ENCODE data around the gene BGLAP.
"Not testable (repeated sequence)": the region's sequence is repeated elsewhere in the genome, so short reads cannot be mapped to it uniquely, and the experiment has no call there.

BGLAP gene

DNA sequence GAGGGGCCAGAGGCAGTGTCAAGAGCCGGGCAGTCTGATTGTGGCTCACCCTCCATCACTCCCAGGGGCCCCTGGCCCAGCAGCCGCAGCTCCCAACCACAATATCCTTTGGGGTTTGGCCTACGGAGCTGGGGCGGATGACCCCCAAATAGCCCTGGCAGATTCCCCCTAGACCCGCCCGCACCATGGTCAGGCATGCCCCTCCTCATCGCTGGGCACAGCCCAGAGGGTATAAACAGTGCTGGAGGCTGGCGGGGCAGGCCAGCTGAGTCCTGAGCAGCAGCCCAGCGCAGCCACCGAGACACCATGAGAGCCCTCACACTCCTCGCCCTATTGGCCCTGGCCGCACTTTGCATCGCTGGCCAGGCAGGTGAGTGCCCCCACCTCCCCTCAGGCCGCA, at the start of gene BGLAP:
Gene BGLAP (plus strand): TSS at position 259 of the 400 bp plus-strand sequence. CDS start 48 bp downstream, at position 307.
- no peak for DNase-seq (ENCODE audit: low spot score)

GRCh38 chr1:156193208-156193487, 48.8 kb upstream of the BGLAP start:
- no peak for DNase-seq (ENCODE audit: low spot score)

DNA sequence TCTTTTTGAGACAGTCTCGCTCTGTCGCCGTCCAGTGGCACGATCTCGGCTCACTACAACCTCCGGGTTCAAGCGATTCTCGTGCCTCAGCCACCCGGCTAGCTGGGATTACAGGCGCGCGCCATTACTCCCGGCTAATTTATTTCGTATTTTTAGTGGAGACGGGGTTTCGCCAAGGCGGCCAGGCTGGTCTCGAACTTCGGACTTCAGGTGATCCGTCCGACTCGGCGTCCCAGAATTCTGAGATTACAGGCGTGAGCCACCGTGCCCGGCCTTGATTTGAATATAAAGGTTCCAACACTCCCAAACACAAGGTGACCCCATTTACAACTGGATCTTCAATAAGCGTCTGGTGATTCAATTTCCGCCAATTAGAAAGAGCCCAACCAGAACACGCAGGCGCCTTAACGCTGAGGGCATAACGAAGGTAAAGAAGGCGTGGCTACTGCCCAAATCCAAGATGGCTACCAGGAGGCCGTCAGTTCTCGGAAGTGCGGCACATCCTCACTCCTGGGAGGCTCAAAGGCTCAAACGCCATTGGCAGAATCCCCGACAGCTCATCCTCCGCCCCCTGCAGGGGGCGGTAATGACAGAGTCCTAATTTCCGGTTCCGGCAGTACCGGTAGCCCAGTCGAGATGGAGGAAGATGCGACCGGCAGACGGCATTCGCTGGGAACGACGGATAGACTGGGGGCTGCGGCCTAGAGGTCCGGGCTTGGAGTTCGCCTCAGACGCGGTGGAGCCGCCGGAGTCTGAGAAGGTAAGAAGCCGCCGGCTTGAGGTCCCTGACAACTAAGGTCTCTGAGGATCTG, 48.3 kb upstream of the BGLAP start, which contains the start of gene SLC25A44:
Gene SLC25A44 (plus strand): TSS at position 617 of the 812 bp plus-strand sequence. CDS start 5,744 bp downstream, outside the sequence.
- DNase-seq (ENCODE audit: low spot score) = peak; percentile 95

GRCh38 chr1:156194300-156194652, 47.7 kb upstream of the BGLAP start:
- no peak for DNase-seq (ENCODE audit: low spot score)

DNA sequence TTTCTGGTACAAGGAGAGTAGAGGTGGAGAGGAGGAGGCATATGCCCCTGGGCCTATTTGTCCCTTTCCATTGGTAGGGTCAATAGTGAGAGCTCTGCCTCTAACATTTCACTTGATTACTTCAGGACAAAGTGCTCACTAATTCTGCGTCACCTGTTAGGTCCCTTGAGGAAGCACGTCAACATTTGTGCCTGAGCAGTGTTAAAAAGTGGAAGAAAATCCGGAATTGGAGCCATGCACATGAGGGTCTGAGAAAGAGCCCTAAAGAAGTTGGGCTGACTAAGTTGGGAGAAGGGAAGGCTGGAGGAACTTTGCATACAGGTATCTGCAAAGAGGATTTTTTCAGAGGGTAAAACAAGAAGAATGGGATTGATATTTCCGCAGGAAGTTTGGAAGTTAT, 46.1 kb upstream of the BGLAP start:
- DNase-seq (ENCODE audit: low spot score) = no peak

DNA sequence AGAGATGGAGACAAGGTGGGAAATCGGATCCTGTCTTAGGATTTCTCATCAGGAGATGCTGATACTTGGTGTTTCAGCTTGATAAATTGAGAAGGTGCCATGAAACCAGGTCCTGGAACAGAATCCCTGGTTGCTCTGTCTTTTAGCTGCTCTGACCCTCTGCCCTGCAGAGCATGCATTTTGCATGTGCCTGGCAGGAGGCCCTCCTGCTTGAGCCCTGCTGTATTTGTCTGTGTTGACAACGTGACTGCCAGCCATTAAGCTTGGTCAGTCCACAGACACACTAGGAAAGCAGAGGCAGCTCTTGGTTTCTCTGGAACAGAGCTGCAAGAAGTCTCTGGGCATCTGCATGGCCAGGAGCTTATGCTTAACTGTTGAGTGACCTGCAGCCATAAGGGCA, 45.5 kb upstream of the BGLAP start:
- DNase-seq (ENCODE audit: low spot score) = no peak

DNA sequence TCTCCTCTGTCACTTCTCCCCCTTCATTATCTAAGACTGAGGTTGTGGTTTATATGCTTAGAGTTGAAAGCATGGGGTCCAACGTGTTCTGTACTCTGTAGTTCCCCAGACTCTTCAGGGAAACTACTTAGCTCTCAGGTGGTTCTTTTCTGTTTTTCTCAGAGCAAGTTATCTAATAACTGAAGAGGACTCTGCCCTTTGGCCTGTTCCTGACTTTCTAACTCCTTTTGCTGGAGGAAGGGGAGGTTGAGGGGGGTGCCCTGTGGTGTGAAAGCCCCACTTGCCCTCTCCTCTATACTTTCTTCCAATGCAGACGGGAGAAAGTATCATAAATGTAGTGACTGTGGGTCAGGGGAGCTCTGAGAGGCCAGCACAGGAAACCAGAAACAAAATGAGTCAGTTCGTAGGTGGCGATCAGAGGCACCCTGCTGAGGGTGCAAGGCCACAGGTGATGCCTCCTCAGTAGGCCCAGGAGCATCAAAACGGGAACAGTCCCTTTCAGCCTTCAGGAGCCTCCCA, 43.1 kb upstream of the BGLAP start:
- DNase-seq (ENCODE audit: low spot score) = no peak

- DNase-seq (ENCODE audit: low spot score) = no peak
Observed at GRCh38 chr1:156200044-156200443, 41.9 kb upstream of the BGLAP start.

- peak; percentile 34 for DNase-seq (ENCODE audit: low spot score)
Observed at GRCh38 chr1:156203331-156203730, 38.7 kb upstream of the BGLAP start.

DNA sequence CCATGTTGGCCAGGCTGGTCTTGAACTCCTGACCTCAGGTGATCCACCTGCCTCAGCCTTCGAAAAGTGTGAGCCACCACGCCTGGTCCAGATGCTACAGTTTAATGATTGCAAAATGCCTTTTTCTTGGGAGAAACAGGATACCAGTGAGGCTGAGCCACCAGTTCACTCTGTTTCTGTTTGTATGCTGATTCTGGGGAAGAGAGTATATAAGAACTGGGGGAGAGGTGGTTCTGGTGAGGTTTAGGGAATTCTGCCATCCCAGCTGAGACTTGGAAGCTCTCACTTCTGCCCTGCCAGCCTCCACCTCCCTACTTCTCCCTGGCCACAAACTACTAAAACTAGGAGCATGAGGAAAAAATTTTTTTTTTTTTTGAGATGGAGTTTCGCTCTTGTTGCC, 37.3 kb upstream of the BGLAP start:
- no peak for DNase-seq (ENCODE audit: low spot score)

- DNase-seq (ENCODE audit: low spot score) = no peak
Observed at GRCh38 chr1:156211243-156211642, 30.7 kb upstream of the BGLAP start.

DNA sequence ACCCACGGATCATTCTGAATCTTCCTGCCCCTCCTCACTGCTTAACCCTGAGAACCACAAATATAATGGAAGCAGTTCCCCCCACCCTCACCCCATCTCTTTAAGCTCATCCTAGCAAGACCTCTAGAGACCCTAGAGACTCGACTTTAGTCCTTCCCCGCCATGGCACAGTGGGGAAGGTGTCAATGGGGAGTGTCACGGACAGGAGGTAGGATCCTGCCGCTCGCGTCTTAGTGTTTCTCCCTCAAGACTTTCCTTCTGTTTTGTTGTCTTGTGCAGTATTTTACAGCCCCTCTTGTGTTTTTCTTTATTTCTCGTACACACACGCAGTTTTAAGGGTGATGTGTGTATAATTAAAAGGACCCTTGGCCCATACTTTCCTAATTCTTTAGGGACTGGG, 29.9 kb upstream of the BGLAP start:
- DNase-seq (ENCODE audit: low spot score) = no peak

DNA sequence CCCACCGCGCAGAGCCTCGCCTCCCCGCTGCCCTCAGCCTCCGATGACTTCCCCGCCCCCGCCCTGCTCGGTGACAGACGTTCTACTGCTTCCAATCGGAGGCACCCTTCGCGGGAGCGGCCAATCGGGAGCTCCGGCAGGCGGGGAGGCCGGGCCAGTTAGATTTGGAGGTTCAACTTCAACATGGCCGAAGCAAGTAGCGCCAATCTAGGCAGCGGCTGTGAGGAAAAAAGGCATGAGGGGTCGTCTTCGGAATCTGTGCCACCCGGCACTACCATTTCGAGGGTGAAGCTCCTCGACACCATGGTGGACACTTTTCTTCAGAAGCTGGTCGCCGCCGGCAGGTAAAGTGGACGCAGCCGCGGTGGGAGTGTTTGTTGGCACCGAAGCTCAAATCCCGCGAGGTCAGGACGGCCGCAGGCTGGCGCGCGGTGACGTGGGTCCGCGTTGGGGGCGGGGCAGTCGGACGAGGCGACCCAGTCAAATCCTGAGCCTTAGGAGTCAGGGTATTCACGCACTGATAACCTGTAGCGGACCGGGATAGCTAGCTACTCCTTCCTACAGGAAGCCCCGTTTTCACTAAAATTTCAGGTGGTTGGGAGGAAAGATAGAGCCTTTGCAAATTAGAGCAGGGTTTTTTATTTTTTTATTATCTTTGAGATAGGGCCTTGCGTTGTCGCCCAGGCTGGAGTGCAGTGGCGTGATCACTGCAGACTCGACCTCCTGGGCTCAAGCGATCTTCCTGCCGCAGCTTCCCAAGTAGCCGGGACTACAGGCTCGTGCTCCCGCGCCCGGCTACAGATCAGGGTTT, 28.9 kb upstream of the BGLAP start, which contains the start of gene PMF1:
Gene PMF1 (plus strand): TSS at position 175 of the 811 bp plus-strand sequence. CDS start 9 bp downstream, at position 184.
- DNase-seq (ENCODE audit: low spot score) = peak; percentile 99

DNA sequence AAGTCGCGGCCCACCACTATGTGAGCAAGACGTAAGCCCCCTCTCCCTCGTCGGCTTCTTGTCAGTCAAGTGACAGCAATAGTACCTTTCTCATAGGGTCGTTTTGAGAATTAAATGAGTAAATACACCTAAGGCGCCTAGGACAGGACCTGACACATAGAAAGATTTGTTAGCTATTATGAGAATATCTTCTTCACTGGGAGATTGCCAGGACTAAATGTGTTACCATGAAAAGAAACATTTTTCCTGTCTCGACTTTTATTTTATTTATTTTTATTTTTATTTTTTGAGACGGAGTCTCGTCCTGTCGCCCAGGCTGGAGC, 28.4 kb upstream of the BGLAP start:
- peak; percentile 19 for DNase-seq (ENCODE audit: low spot score)

DNA sequence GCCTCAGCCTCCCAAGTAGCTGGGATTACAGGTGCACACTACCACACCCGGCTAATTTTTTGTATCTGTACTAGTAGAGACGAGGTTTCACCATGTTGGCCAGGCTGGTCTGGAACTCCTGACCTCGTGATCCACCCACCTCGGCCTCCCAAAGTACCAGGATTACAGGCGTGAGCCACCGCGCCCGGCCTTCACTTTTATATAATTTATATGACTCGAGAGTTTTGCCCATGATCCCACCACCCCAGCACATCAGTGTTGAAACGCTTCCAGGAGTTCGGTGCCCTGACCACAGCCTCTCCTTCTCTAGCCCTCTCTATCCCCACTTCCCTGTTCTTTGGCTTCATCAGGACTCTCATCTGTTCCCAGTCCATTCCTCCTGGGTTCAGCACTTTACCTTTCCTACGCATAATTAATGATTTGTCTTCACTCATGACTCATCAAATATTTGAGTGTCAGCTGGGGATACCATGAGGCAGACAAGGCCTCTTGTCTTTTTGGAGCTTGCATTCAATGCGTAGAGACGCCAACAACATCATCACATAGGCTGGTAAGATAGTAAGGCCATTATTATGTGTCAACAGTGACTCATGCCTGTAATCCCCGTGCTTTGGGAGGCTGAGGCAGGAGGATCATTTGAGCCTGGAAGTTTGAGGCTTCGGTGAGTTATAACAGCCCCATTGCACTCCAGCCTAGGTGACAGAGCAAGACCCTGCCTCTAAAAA, 27.8 kb upstream of the BGLAP start:
- DNase-seq (ENCODE audit: low spot score) = peak; percentile 49

GRCh38 chr1:156216361-156217086, 25.5 kb upstream of the BGLAP start:
- DNase-seq (ENCODE audit: low spot score) = not testable (repeated sequence)

DNA sequence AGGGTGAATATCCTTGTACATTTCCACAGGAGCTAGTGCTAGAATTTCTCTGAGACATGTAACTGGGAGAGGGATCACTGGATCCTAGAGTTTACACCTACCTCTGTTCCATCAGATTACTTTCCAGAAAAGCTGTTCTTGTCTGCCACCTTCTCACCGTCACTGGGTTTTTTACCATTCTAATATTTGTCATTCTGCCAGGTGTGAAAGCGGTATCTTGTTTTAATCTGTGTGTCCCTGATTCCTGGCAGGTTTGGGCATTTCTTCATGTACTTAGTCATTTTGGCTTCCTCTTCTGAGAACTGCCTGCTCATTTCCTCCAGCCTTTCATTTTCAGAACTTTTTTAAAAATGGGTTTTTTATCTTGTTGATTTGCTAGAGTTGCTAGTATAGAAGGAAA, 24.1 kb upstream of the BGLAP start:
- DNase-seq (ENCODE audit: low spot score) = peak; percentile 29

GRCh38 chr1:156220226-156220625, 21.8 kb upstream of the BGLAP start:
- DNase-seq (ENCODE audit: low spot score) = no peak

DNA sequence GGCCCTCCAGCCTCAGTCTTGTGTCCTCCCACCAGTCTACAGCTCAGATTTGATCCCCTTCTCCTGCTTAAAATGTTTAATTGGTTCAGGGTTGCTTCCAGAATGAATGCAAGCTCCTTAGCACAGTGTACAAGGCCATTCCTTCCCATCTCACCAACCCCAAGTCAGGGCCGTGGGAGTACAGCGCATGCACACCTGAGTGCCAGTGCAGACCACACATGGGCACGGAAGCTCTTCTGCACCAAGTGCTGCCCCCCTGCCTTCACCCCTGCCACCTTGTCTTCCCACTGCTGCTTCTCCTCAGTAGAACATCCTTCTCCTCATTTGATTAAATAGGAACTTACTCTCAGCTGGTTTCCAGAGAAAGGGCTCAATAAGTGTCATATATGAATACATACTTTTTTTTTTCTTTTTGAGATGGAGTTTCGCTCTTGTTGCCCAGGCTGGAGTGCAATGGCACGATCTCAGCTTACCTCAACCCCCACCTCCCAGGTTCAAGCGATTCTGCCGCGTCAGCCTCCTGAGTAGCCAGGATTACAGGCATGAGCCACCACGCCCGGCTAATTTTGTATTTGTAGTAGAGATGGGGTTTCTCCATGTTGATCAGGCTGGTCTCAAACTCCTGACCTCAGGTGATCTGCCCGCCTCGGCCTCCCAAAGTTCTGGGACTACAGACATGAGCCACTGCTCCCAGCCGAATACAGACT, 19.8 kb upstream of the BGLAP start:
- DNase-seq (ENCODE audit: low spot score) = no peak

GRCh38 chr1:156225677-156226014, 16.3 kb upstream of the BGLAP start:
- no peak for DNase-seq (ENCODE audit: low spot score)

DNA sequence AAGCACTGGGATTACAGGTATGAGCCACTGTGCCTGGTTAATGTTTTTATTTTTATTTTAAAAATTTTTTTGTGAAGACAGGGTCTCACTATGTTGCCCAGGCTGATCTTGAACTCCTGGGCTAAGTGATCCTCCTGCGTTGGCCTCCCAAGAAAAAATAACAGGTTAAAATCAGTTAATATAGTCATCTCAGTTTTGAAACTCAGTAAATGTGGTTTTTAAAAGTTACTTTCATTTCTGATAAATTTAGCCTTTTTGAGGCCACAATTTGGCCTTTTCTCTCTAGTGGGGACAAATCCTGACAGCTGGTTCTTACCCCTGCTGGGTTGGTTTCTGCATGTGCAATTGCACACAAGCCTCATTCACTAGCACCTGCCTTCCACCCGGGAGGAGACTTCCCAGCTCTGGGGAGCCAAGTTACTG, 15.9 kb upstream of the BGLAP start:
- DNase-seq (ENCODE audit: low spot score) = no peak
